HG02763 (cell line): ENCODE results near the gene OR1F1.
A peak's percentile ranks its signal among the peaks of the same experiment; 100 is the strongest.
"Not testable (repeated sequence)": the region's sequence is repeated elsewhere in the genome, so short reads cannot be mapped to it uniquely, and the experiment has no call there.

ENCODE experiments used
- ATAC-seq: cut with Tn5 transposase; IDR thresholded peaks from one replicate; pipeline ENCODE4 v1.9.1; 2021; ENCODE audit warnings: mild to moderate bottlenecking, moderate library complexity; ENCODE audit not compliant: unreplicated experiment

Gene OR1F1

GRCh38 chr16:3187798-3188674 lies at the start of gene OR1F1:
TSS of gene OR1F1 (plus strand) at chr16:3188204.
- no peak for ATAC-seq

DNA sequence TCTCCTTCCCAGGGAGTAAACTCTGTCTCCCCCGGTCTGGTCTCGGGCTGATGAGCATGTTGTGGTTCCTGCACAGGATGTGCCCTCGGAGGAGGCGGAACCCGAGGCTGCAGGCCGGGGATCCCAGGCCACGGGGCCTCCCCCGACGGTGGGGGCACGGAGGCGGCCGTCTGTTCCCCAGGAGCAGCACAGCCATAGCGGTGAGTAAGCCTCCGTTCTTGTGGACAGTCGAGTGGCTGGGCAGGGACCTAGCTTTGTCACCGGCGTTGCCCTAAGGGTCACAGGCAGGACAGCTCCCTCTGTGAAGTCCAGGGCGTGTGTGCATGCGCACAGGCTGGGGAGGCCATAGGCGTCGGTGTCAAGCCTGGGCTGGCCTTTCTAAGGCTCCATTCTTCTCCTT lies 49.7 kb upstream of the OR1F1 start:
- no peak for ATAC-seq

DNA sequence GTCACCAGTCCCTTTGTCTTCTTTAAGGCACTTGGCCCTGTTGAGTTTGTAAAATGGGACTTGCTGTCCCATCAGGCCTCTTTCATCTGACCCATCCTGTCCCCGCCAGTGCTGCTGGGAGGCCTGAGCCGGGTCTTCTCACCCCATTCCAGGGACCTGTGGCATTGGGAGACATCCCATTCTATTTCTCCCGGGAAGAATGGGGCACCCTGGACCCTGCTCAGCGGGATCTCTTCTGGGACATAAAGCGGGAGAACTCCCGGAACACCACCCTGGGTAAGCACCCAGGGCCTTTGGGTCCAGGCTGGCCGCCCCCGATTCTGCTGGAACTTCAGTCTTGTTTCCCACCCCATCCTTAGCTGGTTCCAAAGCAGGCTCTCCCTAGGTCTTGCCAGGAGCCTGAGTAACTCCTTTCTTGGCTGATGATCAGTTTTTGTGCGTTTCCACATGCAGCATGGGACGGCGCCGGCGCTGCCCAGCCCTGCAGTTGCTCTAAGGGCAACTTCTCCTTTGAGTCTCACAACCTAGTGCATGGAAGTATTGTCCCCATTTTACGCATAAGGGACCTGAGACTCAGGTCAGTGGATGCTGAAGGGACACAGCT lies 49.1 kb upstream of the OR1F1 start:
- ATAC-seq = no peak

GRCh38 chr16:3139561-3139960 lies 48.4 kb upstream of the OR1F1 start:
- not testable (repeated sequence) for ATAC-seq

DNA sequence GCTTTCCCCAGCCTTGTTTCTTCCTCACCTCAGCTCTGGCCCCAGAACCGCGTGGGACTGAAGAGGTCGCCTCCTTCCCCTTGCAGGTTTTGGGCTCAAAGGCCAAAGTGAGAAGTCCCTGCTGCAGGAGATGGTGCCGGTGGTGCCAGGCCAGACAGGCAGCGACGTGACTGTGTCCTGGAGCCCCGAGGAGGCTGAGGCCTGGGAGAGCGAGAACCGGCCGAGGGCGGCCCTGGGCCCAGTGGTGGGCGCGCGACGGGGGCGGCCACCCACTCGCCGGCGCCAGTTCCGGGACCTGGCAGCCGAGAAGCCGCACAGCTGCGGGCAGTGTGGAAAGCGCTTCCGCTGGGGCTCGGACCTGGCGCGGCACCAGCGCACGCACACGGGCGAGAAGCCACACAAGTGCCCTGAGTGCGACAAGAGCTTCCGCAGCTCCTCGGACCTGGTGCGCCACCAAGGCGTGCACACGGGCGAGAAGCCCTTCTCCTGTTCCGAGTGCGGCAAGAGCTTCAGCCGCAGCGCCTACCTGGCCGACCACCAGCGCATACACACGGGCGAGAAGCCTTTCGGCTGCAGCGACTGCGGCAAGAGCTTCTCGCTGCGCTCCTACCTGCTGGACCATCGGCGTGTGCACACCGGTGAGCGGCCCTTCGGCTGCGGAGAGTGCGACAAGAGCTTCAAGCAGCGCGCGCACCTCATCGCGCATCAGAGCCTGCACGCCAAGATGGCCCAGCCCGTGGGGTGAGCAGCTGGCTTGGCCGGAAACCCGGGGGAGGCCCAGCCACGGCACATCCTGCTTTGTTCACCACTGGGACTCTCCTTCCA lies 47.2 kb upstream of the OR1F1 start:
- no peak for ATAC-seq

DNA sequence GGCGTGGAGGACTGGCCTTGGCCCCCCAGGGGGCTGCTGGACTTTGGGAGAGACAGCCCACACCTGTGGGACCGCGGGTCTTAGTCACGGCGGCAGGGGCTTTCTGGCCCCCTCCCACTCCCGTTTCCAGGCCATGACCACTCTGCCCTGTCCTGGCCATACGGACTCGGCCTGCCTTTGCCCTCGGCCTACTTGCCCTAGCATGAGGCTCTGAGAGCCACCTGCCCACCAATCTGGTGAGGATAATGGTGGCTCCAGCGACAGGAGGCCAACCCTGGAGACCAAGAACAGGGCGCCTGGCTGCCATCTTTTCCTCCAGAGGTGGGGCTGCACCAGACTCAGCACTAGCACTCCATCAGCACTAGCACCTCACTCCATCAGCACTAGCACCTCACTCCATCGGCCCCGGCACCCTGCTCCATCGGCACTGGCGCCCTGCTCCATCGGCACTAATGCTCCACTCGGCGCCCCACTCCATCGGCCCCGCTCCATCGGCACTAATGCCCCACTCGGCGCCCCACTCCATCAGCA lies 46.2 kb upstream of the OR1F1 start:
- no peak for ATAC-seq

DNA sequence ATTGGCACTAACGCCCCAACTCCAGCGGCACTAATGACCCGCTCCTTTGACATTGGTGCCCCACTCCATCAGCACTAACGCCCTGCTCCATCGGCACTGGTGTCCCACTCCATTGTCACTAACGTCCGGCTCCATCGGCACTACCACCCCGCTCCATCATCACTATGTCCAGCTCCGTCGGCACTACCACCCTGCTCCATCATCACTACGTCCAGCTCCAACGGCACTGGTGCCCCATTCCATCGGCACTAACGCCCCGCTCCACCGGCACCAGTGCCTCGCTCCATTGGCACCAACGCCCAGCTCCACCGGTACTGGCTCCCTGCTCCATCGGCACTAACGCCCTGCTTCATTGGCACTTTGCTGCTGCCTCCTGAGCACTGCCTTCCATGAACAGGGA lies 45.7 kb upstream of the OR1F1 start:
- no peak for ATAC-seq

- no peak for ATAC-seq
Observed at GRCh38 chr16:3142770-3143169, 45.2 kb upstream of the OR1F1 start.

- no peak for ATAC-seq
Observed at GRCh38 chr16:3143189-3143588, 44.8 kb upstream of the OR1F1 start.

DNA sequence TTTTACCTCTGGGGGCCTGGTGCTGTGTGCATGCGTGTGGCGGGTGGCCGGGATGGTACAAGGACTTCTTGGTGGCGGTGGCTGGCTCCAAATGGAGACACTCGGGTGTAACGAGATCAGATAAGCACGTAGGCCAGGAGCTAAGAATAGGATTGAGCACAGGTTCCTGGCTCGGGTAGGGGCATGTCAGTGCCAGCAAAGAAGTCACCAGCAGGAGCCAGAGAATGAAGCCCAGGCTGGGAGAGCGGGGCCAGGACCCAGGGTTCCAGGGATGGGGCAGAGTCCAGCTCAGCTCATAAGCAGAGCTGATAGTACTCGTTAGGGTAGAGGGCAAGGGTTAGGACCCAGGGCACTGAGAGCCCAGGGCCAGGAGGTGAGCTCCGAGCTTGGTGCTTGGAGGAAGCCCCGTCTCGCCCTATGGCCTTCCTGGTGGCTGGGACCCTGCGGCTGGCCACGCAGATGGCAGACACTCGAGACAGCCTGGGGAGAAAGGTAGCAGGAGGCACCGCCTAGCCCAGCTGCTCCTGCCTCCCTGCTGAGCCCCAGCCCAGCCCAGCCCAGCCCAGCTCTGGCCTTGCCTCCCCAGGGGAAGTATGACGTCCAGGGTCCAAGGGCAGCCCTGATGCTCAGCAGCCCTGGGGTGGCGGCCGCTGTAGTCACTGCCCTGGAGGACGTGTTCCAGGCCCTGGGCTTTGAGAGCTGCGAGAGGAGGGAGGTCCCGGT lies 44.2 kb upstream of the OR1F1 start:
- no peak for ATAC-seq

DNA sequence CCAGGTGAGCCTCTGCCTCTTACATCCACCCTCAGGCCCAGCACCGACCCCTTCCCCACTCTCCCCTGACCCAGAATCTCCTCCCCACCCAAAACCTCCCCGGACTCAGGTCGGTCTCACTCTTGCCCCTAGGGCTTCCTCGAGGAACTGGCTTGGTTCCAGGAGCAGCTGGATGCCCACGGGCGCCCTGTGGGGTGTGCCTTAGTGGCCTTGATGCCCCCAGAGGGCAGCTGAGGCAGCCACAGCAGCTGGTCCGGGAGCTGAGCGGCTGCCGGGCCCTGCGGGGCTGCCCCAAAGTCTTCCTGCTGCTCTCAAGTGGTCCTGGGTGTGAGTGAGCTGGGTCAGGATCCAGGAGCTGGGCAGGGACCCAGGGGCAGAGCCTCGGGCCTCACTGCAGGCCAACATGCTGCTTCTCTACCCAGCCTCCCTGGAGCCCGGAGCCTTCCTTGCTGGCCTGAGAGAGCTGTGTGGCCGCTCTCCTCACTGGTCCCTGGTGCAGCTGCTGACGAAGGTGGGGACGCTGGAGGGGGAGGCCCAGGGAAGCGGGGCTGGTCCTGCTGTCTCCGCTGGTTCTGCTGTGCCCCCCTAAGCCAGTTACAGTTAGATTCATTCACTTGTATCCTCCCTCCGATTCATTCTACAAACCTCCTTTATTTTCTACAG lies 43.6 kb upstream of the OR1F1 start:
- ATAC-seq = no peak

- ATAC-seq = no peak
Observed at GRCh38 chr16:3145151-3145550, 42.9 kb upstream of the OR1F1 start.

- ATAC-seq = no peak
Observed at GRCh38 chr16:3145660-3146059, 42.3 kb upstream of the OR1F1 start.

GRCh38 chr16:3147046-3147756 lies 40.8 kb upstream of the OR1F1 start:
- ATAC-seq = no peak

GRCh38 chr16:3147757-3148104 lies 40.3 kb upstream of the OR1F1 start:
- ATAC-seq = no peak

GRCh38 chr16:3148256-3149192 lies 39.5 kb upstream of the OR1F1 start:
- ATAC-seq = no peak

DNA sequence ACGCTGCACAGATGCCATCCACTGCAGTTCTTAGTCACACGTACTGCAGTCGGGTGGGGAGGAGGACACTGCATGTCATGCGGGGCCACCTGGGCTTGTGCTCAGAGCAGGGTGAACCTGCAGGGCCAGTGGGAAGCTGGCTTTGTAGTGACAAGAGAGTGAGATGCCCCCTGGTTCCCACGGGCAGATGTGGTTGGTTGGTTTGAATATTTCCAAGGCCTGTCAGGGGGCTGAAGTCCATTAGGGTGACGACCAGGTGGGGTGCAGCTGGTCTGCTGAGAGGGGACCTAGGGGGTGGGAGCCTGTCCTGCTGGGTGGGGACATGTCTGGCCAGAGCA lies 38.8 kb upstream of the OR1F1 start:
- no peak for ATAC-seq

DNA sequence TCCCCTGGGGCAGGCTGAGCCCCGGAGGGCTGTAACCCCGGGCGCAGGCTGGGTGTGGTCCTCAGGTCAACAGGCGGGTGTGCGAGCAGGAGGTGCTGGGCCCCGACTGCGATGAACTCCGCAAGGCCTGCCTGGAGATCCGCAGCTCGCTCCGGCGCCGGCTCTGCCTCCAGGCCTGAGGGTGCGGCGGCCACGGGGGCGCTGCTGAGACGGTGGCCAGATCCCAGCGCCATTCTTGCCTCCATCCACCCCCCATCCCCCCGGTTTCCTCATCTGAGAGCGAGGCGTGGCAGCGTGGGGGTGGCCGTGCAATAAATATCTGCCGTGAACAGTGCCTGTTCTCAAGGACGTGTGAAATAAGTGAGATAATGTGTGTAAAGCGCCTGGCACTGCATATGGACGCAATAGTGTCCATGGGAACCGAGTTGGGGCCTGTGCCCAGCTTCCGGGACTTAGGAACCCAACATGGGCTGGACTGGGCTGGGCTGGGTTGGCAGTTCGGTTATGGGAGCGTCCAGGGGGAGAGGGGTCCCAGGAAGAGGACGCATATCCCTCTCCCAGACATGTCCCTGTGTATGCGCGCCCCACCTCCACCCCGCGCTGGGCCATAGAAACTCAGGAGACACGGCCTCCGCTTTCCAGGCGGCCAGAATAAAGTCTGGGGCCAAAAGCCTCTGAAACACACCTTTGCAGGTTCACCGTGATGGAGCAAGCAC lies 38.2 kb upstream of the OR1F1 start:
- ATAC-seq = peak; percentile 2
